GM19351 (cell line): ENCODE results near the gene CPO.

Source experiments
- ATAC-seq: cut with Tn5 transposase; IDR thresholded peaks from one replicate; pipeline ENCODE4 v1.9.1; 2021; ENCODE audit warnings: mild to moderate bottlenecking, moderate library complexity; ENCODE audit not compliant: unreplicated experiment

The CPO gene

DNA sequence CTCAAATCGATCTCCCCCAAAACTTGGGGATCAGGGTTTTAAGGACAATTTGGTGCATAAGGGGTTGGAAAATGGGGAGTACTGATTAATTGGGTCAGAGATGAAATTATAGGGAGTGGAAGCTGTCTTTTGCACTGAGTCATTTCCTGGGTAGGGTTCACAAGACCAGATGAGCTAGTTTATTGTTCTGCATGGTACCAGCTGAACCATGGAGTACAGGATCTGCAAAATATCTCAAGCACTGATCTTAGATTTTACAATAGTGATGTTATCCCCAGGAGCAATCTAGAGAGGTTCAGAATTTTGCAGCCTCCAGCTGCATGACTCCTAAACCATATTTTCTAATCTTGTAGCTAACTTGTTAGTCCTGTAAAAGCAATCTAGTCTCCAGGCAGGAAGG is 73.1 kb downstream of the CPO start:
- no peak for ATAC-seq

- no peak for ATAC-seq
Measured at GRCh38 chr2:207014424-207014823, 75.1 kb downstream of the CPO start.

- no peak for ATAC-seq
Measured at GRCh38 chr2:207015901-207016300, 76.6 kb downstream of the CPO start.
